ENCODE results near the gene TNK2.
A peak's percentile ranks its signal among the peaks of the same experiment; 100 is the strongest.
"Not testable (repeated sequence)": the region's sequence is repeated elsewhere in the genome, so short reads cannot be mapped to it uniquely, and the experiment has no call there.

Gene TNK2

GRCh38 chr3:195921334-195921791 is 13.0 kb upstream of the TNK2 start:
- DNase-seq (ENCODE audit: low read depth, low spot score) = no peak

GRCh38 chr3:195918176-195918575 is 9.8 kb upstream of the TNK2 start:
- DNase-seq (ENCODE audit: low read depth, low spot score) = no peak
- no peak for TF ChIP-seq YY1 (IDR thresholded peaks at IDR 0.05; ENCODE audit: insufficient read depth, insufficient read length)
- no peak for TF ChIP-seq ZNF274 (IDR thresholded peaks at IDR 0.05; ENCODE audit: low read depth, low read length)
- TF ChIP-seq SUZ12 (IDR thresholded peaks at IDR 0.05; ENCODE audit: extremely low read depth, insufficient read depth, insufficient read length) = no peak
- H3K9ac ChIP-seq (ENCODE audit: insufficient read length, low read depth) = no peak overlapping the region
- no peak overlapping the region for H3K4me3 ChIP-seq (ENCODE audit: insufficient read length, low read depth)
- H3K4me1 ChIP-seq (ENCODE audit: insufficient read depth, insufficient read length) = peaks cover 7% of the 10 kb centered on the region
- H3K27me3 ChIP-seq (ENCODE audit: insufficient read depth, insufficient read length) = peaks cover 16% of the 10 kb centered on the region
- no peaks in the 10 kb centered on the region for H3K36me3 ChIP-seq (ENCODE audit: insufficient read depth, insufficient read length, low read length)
- H3K9me3 ChIP-seq (ENCODE audit: insufficient read depth, low read length) = no peaks in the 10 kb centered on the region

More at GRCh38 chr3:195921334-195921791, 13.0 kb upstream of the TNK2 start:
- TF ChIP-seq ZNF274 (IDR thresholded peaks at IDR 0.05; ENCODE audit: low read depth, low read length) = no peak
- no peak for TF ChIP-seq SUZ12 (IDR thresholded peaks at IDR 0.05; ENCODE audit: extremely low read depth, insufficient read depth, insufficient read length)
- no peak for TF ChIP-seq YY1 (IDR thresholded peaks at IDR 0.05; ENCODE audit: insufficient read depth, insufficient read length)
- Histone ChIP-seq H3K4me1 (ENCODE audit: insufficient read depth, insufficient read length) (peaks cover 3% of the 10 kb centered on the region), H3K9me3 (ENCODE audit: insufficient read depth, low read length) (no peaks in the 10 kb centered on the region), H3K36me3 (ENCODE audit: insufficient read depth, insufficient read length, low read length) (no peaks in the 10 kb centered on the region), H3K27me3 (ENCODE audit: insufficient read depth, insufficient read length) (peaks cover 16% of the 10 kb centered on the region), H3K4me3 (ENCODE audit: insufficient read length, low read depth) (no peak overlapping the region), H3K9ac (ENCODE audit: insufficient read length, low read depth) (no peak overlapping the region)

GRCh38 chr3:195916991-195917390 is 8.6 kb upstream of the TNK2 start:
- Histone ChIP-seq H3K4me1 (ENCODE audit: insufficient read depth, insufficient read length) (peaks cover 8% of the 10 kb centered on the region), H3K36me3 (ENCODE audit: insufficient read depth, insufficient read length, low read length) (no peaks in the 10 kb centered on the region), H3K9me3 (ENCODE audit: insufficient read depth, low read length) (no peaks in the 10 kb centered on the region), H3K4me3 (ENCODE audit: insufficient read length, low read depth) (no peak overlapping the region), H3K9ac (ENCODE audit: insufficient read length, low read depth) (no peak overlapping the region), H3K27me3 (ENCODE audit: insufficient read depth, insufficient read length) (peaks cover 16% of the 10 kb centered on the region)
- no peak for DNase-seq (ENCODE audit: low read depth, low spot score)
- no peak for TF ChIP-seq YY1 (IDR thresholded peaks at IDR 0.05; ENCODE audit: insufficient read depth, insufficient read length)
- TF ChIP-seq ZNF274 (IDR thresholded peaks at IDR 0.05; ENCODE audit: low read depth, low read length) = no peak
- no peak for TF ChIP-seq SUZ12 (IDR thresholded peaks at IDR 0.05; ENCODE audit: extremely low read depth, insufficient read depth, insufficient read length)

- Histone ChIP-seq H3K4me1 (ENCODE audit: insufficient read depth, insufficient read length) (peaks cover 13% of the 10 kb centered on the region), H3K36me3 (ENCODE audit: insufficient read depth, insufficient read length, low read length) (no peaks in the 10 kb centered on the region), H3K9me3 (ENCODE audit: insufficient read depth, low read length) (no peaks in the 10 kb centered on the region), H3K27me3 (ENCODE audit: insufficient read depth, insufficient read length) (peaks cover 16% of the 10 kb centered on the region), H3K9ac (ENCODE audit: insufficient read length, low read depth) (no peak overlapping the region), H3K4me3 (ENCODE audit: insufficient read length, low read depth) (no peak overlapping the region)
- TF ChIP-seq ZNF274 (IDR thresholded peaks at IDR 0.05; ENCODE audit: low read depth, low read length) = no peak
- no peak for TF ChIP-seq SUZ12 (IDR thresholded peaks at IDR 0.05; ENCODE audit: extremely low read depth, insufficient read depth, insufficient read length)
- no peak for TF ChIP-seq YY1 (IDR thresholded peaks at IDR 0.05; ENCODE audit: insufficient read depth, insufficient read length)
- DNase-seq (ENCODE audit: low read depth, low spot score) = no peak
Measured at GRCh38 chr3:195916291-195916690, 7.9 kb upstream of the TNK2 start.

- Histone ChIP-seq H3K36me3 (ENCODE audit: insufficient read depth, insufficient read length, low read length) (no peaks in the 10 kb centered on the region), H3K4me3 (ENCODE audit: insufficient read length, low read depth) (peak overlapping the region; percentile 29), H3K9me3 (ENCODE audit: insufficient read depth, low read length) (no peaks in the 10 kb centered on the region), H3K4me1 (ENCODE audit: insufficient read depth, insufficient read length) (peaks cover 18% of the 10 kb centered on the region), H3K9ac (ENCODE audit: insufficient read length, low read depth) (peak overlapping the region; percentile 73), H3K27me3 (ENCODE audit: insufficient read depth, insufficient read length) (peaks cover 16% of the 10 kb centered on the region)
- peak; percentile 93 for DNase-seq (ENCODE audit: low read depth, low spot score)
- TF ChIP-seq SUZ12 (IDR thresholded peaks at IDR 0.05; ENCODE audit: extremely low read depth, insufficient read depth, insufficient read length) = no peak
- no peak for TF ChIP-seq YY1 (IDR thresholded peaks at IDR 0.05; ENCODE audit: insufficient read depth, insufficient read length)
- no peak for TF ChIP-seq ZNF274 (IDR thresholded peaks at IDR 0.05; ENCODE audit: low read depth, low read length)
Measured at GRCh38 chr3:195914648-195915473, 6.5 kb upstream of the TNK2 start.

DNA sequence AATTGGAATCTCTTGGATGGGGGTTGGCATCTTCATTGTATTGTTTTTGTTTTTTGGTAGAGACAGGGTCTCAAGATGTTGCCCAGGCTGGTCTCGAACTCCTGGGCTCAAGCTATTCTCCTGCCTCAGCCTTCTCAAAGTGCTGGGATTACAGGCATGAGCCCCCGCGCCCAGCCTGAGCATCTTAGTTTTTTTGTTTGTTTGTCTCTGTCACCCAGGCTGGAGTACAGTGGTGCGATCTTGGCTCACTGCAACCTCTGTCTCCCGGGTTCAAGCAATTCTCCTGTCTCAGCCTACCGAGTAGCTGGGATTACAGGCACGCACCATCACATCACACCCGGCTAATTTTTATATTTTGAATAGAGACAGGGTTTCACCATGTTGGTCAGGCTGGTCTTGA is 5.8 kb upstream of the TNK2 start:
- not testable (repeated sequence) for H3K9ac ChIP-seq (ENCODE audit: insufficient read length, low read depth); DNase-seq (ENCODE audit: low read depth, low spot score); H3K36me3 ChIP-seq (ENCODE audit: insufficient read depth, insufficient read length, low read length); H3K9me3 ChIP-seq (ENCODE audit: insufficient read depth, low read length); H3K4me3 ChIP-seq (ENCODE audit: insufficient read length, low read depth)
- Histone ChIP-seq H3K27me3 (ENCODE audit: insufficient read depth, insufficient read length) (peaks cover 16% of the 10 kb centered on the region), H3K4me1 (ENCODE audit: insufficient read depth, insufficient read length) (peaks cover 18% of the 10 kb centered on the region)

- peaks cover 14% of the 10 kb centered on the region for H3K27me3 ChIP-seq (ENCODE audit: insufficient read depth, insufficient read length)
- TF ChIP-seq ZNF274 (IDR thresholded peaks at IDR 0.05; ENCODE audit: low read depth, low read length) = no peak
- TF ChIP-seq YY1 (IDR thresholded peaks at IDR 0.05; ENCODE audit: insufficient read depth, insufficient read length) = no peak
- no peak for TF ChIP-seq SUZ12 (IDR thresholded peaks at IDR 0.05; ENCODE audit: extremely low read depth, insufficient read depth, insufficient read length)
- no peak overlapping the region for H3K9ac ChIP-seq (ENCODE audit: insufficient read length, low read depth)
- no peaks in the 10 kb centered on the region for H3K36me3 ChIP-seq (ENCODE audit: insufficient read depth, insufficient read length, low read length)
- no peak for DNase-seq (ENCODE audit: low read depth, low spot score)
- H3K4me1 ChIP-seq (ENCODE audit: insufficient read depth, insufficient read length) = peaks cover 18% of the 10 kb centered on the region
- no peak overlapping the region for H3K4me3 ChIP-seq (ENCODE audit: insufficient read length, low read depth)
- H3K9me3 ChIP-seq (ENCODE audit: insufficient read depth, low read length) = no peaks in the 10 kb centered on the region
Measured at GRCh38 chr3:195913382-195913781, 5.0 kb upstream of the TNK2 start.
